ENCODE data around the gene SAP30BP.

SAP30BP gene

DNA sequence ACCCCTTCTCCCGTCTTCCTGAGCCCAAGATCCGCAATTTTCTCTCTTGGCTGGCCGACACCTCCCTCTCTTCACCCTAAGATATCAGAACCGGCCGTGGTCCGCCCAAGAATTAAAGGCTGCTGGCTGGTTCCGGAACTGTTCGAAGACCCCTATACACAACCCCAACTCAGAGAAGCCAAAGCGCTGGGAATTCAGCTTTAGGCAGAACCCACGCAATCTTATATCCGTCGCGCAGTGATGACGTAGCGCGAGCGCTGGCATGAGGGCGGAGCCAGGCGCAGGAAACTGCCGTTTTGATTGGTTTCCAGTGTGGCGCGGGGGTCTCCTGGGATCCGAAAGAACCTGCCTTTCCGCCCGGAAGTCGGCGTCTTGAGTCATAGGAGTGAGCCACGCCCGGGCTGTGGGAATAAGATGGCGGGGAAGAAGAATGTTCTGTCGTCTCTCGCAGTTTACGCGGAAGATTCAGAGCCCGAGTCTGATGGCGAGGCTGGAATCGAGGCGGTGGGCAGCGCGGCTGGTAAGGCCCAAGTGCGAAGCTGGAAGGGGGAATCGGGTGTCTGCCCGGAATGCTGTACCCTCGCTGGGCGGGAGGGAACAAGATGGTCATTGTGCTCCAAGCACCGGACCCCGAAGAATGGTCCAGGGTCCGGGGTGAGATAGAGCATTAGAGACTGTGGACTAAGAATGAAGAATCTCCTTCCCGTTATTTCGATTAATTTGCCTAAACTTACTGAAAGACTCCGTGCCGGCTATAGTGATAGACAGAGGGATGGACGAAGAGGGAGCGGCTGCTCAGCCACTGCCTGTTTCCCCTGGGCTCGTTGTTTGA, at the start of gene SAP30BP, which contains the start of gene RECQL5:
SAP30BP (plus strand) TSS at position 380 of the 832 bp plus-strand sequence; CDS start at position 415, 35 bp downstream.
RECQL5 (minus strand) TSS at position 196 of the 832 bp plus-strand sequence. CDS start 597 bp downstream, outside the sequence.
- Histone ChIP-seq H2AFZ (ENCODE audit: low read depth, low read length) (peak within 1 kb of the TSS; percentile 39), H3K4me1 (ENCODE audit: insufficient read depth, low read length) (peaks cover 21% of the 10 kb centered on the region), H3K27me3 (ENCODE audit: insufficient read depth, low read length) (no peaks in the 10 kb centered on the region), H3K9me3 (ENCODE audit: low read length) (no peaks in the 10 kb centered on the region), H3K4me3 (ENCODE audit: low read length) (peak within 1 kb of the TSS; percentile 94), H3K36me3 (ENCODE audit: insufficient read depth, low read length) (peaks cover 42% of the 10 kb centered on the region)

DNA sequence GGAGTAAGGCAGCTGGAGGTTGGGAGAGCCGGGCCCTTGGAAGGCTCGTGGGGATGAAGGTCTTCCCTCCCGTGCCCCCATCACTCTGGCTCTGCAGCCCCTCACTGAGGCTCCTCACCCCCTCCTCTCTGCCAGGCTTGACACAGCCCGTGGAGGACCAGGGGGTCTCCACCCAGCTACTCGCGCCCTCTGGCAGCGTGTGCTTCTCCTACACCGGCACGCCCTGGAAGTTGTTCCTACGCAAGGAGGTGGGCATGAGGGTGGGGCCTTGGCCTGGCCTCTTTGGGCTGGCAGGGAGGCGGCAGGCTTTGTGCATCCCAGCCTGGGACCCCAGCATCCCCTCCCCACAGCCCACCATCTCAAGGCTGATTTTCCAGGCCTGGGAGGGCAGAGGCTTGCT, 49.5 kb upstream of the SAP30BP start:
- no peaks in the 10 kb centered on the region for H3K36me3 ChIP-seq (ENCODE audit: insufficient read depth, low read length)
- H3K9me3 ChIP-seq (ENCODE audit: low read length): no peaks in the 10 kb centered on the region
- no peak overlapping the region for H3K4me3 ChIP-seq (ENCODE audit: low read length)
- no peak overlapping the region for H2AFZ ChIP-seq (ENCODE audit: low read depth, low read length)
- peaks cover 9% of the 10 kb centered on the region for H3K27me3 ChIP-seq (ENCODE audit: insufficient read depth, low read length)
- peaks cover 5% of the 10 kb centered on the region for H3K4me1 ChIP-seq (ENCODE audit: insufficient read depth, low read length)

DNA sequence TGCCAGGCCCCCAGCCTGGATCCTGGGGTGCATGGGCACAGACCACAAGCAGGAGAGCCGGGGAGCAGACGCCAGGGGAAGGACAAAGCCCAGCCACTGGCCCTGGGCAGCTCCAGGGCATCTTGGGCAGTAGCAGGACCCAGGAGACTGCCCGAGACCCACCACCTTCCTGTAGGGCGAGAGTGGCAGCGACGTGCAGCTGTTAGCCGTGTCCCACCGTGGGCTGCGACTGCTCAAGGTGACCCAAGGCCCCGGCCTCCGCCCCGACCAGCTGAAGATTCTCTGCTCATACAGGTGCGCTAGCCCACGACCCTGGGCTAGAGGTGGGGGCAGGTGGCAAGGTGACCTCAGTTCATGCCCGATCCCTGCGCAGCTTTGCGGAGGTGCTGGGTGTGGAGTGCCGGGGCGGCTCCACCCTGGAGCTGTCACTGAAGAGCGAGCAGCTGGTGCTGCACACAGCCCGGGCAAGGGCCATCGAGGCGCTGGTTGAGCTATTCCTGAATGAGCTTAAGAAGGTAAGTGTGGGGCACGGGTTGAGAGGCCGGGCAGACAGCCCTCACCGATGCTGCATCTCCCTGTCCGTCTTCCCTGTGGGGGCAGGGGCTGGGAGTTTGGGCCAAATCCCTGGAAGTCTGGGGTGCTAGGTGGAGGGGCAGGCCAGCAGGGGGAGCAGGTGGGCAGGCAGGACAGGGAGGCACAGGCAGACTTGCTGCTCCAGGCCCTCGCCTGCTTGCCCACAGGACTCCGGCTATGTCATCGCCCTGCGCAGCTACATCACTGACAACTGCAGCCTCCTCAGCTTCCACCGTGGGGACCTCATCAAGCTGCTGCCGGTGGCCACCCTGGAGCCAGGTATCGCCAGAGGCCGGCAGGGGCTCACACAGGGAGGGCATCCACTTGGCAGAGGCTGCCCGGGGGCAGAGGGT, 47.4 kb upstream of the SAP30BP start:
- H3K4me3 ChIP-seq (ENCODE audit: low read length): no peak overlapping the region
- no peak overlapping the region for H2AFZ ChIP-seq (ENCODE audit: low read depth, low read length)
- no peaks in the 10 kb centered on the region for H3K36me3 ChIP-seq (ENCODE audit: insufficient read depth, low read length)
- H3K4me1 ChIP-seq (ENCODE audit: insufficient read depth, low read length): peaks cover 5% of the 10 kb centered on the region
- peaks cover 4% of the 10 kb centered on the region for H3K27me3 ChIP-seq (ENCODE audit: insufficient read depth, low read length)
- no peaks in the 10 kb centered on the region for H3K9me3 ChIP-seq (ENCODE audit: low read length)

DNA sequence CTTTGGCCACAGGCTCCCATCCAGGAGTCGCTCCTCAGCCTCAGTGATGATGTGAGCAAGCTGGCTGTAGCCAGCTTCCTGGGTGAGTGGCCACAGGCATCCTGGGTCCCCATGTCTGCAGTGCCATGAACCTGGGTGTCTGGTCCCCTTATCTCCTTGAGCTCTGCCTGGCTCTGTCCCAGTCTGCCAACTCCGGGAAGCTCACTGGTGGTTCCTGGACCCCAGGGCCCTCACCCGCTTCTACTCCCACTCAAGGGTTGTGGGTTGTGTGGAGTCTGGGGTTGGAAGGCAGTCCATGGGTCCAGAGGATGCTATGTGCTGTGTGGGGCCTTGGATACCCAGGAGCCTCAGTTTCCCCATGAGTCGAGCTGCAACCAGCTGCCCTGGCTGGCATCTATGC, 45.6 kb upstream of the SAP30BP start:
- no peaks in the 10 kb centered on the region for H3K9me3 ChIP-seq (ENCODE audit: low read length)
- no peak overlapping the region for H2AFZ ChIP-seq (ENCODE audit: low read depth, low read length)
- H3K4me1 ChIP-seq (ENCODE audit: insufficient read depth, low read length): peaks cover 5% of the 10 kb centered on the region
- peaks cover 4% of the 10 kb centered on the region for H3K27me3 ChIP-seq (ENCODE audit: insufficient read depth, low read length)
- H3K4me3 ChIP-seq (ENCODE audit: low read length): no peak overlapping the region
- no peaks in the 10 kb centered on the region for H3K36me3 ChIP-seq (ENCODE audit: insufficient read depth, low read length)

DNA sequence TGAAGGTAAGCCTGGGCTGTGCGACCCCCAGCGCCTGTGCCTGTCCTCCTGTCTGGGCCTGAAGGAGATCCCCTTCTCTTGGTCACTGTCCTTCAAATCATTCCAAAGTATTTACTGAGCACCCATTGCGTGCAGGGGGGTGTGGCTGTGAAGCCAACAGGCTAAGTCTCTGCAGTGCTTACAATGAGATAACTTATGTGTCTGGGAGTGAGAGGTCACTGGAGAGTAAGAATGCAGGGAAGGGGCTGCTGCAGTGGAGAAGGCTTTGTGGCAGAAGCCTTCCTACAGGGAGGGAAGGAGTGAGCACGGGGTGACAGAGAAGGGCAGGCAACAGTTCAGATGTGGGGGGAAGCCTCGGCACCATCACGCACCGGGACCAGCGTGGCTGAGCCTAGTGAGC, 45.1 kb upstream of the SAP30BP start:
- Histone ChIP-seq H3K4me1 (ENCODE audit: insufficient read depth, low read length) (peaks cover 5% of the 10 kb centered on the region), H2AFZ (ENCODE audit: low read depth, low read length) (no peak overlapping the region), H3K9me3 (ENCODE audit: low read length) (no peaks in the 10 kb centered on the region), H3K36me3 (ENCODE audit: insufficient read depth, low read length) (no peaks in the 10 kb centered on the region), H3K27me3 (ENCODE audit: insufficient read depth, low read length) (peaks cover 4% of the 10 kb centered on the region), H3K4me3 (ENCODE audit: low read length) (no peak overlapping the region)

DNA sequence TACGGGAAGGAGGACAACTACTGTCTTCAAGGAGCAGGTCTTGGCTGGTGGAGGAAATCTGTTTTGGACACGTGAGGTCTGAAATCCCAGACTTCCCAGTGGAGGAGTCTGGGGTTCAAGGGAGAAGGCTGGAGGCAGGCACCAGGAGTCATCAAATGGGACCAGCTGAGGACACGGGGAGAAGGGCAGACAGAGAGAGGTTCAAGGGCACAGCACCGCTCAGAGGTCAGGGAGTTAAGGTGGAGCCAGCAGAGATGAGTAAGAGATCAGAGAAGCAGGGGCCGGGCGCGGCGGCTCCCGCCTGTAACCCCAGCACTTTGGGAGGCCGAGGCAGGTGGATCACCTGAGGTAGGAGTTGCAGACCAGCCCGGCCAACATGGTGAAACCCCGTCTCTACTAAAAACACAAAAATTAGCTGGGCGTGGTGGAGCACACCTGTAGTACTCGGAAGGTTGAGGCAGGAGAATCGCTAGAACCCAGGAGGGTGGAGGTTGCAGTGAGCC, 44.3 kb upstream of the SAP30BP start:
- Histone ChIP-seq H3K4me3 (ENCODE audit: low read length) (no peak overlapping the region), H2AFZ (ENCODE audit: low read depth, low read length) (no peak overlapping the region), H3K9me3 (ENCODE audit: low read length) (no peaks in the 10 kb centered on the region), H3K36me3 (ENCODE audit: insufficient read depth, low read length) (no peaks in the 10 kb centered on the region), H3K4me1 (ENCODE audit: insufficient read depth, low read length) (peaks cover 5% of the 10 kb centered on the region), H3K27me3 (ENCODE audit: insufficient read depth, low read length) (peaks cover 3% of the 10 kb centered on the region)

DNA sequence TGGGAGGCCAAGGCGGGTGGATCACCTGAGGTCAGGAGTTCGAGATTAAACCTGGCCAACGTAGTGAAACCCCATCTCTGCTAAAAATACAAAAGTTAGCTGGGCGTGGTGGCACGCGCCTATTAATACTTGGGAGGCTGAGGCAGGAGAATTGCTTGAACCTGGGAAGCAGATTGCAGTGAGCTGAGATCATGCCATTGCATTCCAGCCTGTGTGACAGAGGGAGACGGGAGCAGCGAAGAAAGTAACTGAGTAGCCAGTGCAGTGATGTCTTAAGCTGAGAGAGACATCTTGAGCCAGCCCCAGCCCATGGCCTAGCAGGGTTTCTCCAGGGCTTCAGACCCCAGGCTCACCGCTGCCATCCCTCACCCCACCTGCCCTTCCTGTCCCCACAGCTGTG, 43.8 kb upstream of the SAP30BP start:
- Histone ChIP-seq H3K9me3 (ENCODE audit: low read length) (no peaks in the 10 kb centered on the region), H3K4me1 (ENCODE audit: insufficient read depth, low read length) (peaks cover 5% of the 10 kb centered on the region), H3K27me3 (ENCODE audit: insufficient read depth, low read length) (no peaks in the 10 kb centered on the region), H3K4me3 (ENCODE audit: low read length) (no peak overlapping the region), H3K36me3 (ENCODE audit: insufficient read depth, low read length) (no peaks in the 10 kb centered on the region), H2AFZ (ENCODE audit: low read depth, low read length) (no peak overlapping the region)

DNA sequence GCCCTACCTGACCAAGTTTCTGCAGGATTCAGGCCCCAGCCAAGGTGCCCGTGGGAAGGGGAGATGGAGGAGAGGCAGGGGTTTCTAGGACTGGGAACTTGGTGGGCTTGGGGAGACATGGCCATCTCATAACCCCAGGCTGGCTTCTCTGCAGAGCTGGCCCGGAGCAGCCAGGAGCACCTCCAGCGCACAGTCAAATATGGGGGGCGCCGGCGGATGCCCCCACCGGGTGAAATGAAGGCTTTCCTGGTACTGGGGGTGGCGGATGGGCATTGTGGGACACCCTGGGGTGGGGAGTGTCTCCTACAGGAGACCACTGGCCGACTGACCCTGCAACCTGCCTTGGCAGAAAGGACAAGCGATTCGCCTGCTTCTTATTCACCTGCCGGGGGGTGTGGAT, 43.1 kb upstream of the SAP30BP start:
- H2AFZ ChIP-seq (ENCODE audit: low read depth, low read length): no peak overlapping the region
- peaks cover 5% of the 10 kb centered on the region for H3K4me1 ChIP-seq (ENCODE audit: insufficient read depth, low read length)
- H3K4me3 ChIP-seq (ENCODE audit: low read length): no peak overlapping the region
- no peaks in the 10 kb centered on the region for H3K27me3 ChIP-seq (ENCODE audit: insufficient read depth, low read length)
- no peaks in the 10 kb centered on the region for H3K36me3 ChIP-seq (ENCODE audit: insufficient read depth, low read length)
- H3K9me3 ChIP-seq (ENCODE audit: low read length): no peaks in the 10 kb centered on the region

DNA sequence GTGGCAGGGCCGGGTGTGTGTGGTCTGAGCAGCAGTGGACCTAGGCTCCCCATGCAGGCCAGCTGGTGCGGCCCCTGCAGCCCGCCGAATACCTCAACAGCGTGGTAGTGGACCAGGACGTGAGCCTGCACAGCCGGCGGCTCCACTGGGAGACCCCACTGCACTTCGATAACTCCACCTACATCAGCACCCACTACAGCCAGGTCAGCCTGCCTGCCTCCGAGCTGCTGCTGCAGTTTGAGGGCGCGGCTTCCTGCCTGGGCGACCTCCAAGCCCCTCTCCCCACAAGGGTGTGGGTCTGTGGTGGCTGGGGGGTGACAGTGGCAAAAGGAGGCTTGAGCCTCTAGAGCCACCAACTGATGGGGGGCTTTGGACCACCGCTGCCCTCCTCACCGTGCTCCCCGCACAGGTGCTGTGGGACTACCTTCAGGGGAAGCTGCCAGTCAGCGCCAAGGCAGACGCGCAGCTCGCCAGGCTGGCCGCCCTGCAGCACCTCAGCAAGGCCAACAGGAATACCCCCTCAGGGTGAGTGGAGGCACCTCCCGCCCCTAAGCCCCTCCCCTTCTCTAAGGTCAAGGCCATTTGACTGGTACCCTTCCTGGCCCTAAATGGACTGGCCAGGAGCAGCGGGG, 42.3 kb upstream of the SAP30BP start:
- no peak overlapping the region for H3K4me3 ChIP-seq (ENCODE audit: low read length)
- H3K27me3 ChIP-seq (ENCODE audit: insufficient read depth, low read length): no peaks in the 10 kb centered on the region
- peaks cover 5% of the 10 kb centered on the region for H3K4me1 ChIP-seq (ENCODE audit: insufficient read depth, low read length)
- no peaks in the 10 kb centered on the region for H3K9me3 ChIP-seq (ENCODE audit: low read length)
- no peak overlapping the region for H2AFZ ChIP-seq (ENCODE audit: low read depth, low read length)
- no peaks in the 10 kb centered on the region for H3K36me3 ChIP-seq (ENCODE audit: insufficient read depth, low read length)

DNA sequence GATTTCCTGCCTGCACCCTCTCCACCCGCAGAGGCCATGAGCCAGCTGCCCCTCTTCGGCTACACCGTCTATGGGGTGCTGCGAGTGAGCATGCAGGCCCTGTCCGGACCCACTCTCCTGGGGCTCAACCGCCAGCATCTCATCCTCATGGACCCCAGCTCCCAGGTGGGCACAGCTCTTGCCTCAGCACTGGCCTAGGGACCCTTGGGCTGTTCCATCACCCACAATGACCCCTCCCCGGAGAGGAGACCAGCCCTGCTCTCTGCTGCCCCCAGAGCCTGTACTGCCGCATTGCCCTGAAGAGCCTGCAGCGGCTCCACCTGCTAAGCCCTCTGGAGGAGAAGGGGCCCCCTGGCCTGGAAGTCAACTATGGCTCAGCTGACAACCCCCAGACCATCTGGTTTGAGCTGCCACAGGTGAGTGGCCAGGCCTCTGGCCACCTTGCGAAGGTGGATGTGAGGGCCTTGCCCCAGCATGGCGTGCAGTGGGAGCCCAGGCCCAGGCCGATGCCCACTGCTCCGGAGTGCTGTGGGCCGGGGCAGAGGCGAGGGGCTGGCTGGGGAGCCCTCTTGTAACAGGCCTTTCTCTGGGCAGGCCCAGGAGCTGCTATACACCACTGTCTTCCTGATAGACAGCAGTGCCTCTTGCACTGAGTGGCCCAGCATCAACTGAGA, 41.2 kb upstream of the SAP30BP start:
- H3K4me1 ChIP-seq (ENCODE audit: insufficient read depth, low read length): peaks cover 5% of the 10 kb centered on the region
- no peak overlapping the region for H2AFZ ChIP-seq (ENCODE audit: low read depth, low read length)
- no peaks in the 10 kb centered on the region for H3K9me3 ChIP-seq (ENCODE audit: low read length)
- peaks cover 5% of the 10 kb centered on the region for H3K36me3 ChIP-seq (ENCODE audit: insufficient read depth, low read length)
- no peak overlapping the region for H3K4me3 ChIP-seq (ENCODE audit: low read length)
- no peaks in the 10 kb centered on the region for H3K27me3 ChIP-seq (ENCODE audit: insufficient read depth, low read length)

DNA sequence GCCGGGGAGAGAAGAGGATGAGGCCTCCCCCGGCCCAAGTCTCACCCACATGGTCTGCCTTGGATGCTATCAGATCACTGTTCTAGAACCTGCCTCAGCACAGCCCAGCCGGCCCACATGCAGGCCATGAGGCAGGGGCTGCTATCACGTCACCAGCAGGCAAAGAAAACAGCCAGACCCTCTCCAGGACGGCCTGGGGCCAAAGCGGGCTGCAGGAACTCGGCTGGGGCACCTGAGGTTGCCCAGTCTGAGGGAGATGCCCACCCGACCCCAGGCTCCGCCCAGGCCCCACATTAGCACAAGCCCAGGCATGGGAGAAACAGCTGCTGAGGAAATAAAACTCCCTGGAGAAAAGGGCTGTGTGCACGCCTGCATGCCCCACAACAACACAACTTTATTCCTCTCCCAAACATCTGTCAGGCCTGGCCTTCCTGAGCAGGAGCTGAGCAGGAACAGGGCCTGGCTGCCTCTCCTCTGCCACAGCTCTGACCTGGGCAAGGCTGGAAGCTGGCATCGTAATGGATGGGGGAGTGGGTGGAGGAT, 40.6 kb upstream of the SAP30BP start:
- Histone ChIP-seq H3K4me3 (ENCODE audit: low read length) (no peak overlapping the region), H3K36me3 (ENCODE audit: insufficient read depth, low read length) (peaks cover 5% of the 10 kb centered on the region), H3K9me3 (ENCODE audit: low read length) (no peaks in the 10 kb centered on the region)

DNA sequence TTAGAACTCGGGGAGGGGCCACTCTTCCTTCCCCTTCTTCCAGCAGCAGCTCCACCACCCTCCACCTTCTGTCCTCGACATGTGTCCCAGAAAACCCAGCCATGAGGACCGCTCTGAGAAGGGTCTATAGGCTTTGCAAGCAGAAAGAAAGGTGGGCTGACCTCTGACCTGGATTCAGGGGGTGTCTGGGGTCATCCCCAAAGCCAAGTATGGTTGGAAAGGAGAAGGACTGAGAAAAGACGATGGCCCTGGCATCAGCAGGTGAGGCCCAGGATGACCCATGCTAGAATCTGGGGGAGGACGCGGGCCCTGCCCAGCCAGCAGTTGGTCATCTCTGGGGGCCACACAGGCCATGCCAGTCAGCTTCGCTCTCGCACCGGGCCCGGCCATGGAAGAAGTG, 40.0 kb upstream of the SAP30BP start:
- H3K27me3 ChIP-seq (ENCODE audit: insufficient read depth, low read length): no peaks in the 10 kb centered on the region
- H3K9me3 ChIP-seq (ENCODE audit: low read length): no peaks in the 10 kb centered on the region
- no peak overlapping the region for H2AFZ ChIP-seq (ENCODE audit: low read depth, low read length)
- H3K36me3 ChIP-seq (ENCODE audit: insufficient read depth, low read length): peaks cover 5% of the 10 kb centered on the region
- peaks cover 5% of the 10 kb centered on the region for H3K4me1 ChIP-seq (ENCODE audit: insufficient read depth, low read length)
- no peak overlapping the region for H3K4me3 ChIP-seq (ENCODE audit: low read length)

More for the DNA sequence above, 40.6 kb upstream of the SAP30BP start:
- no peak overlapping the region for H2AFZ ChIP-seq (ENCODE audit: low read depth, low read length)
- peaks cover 5% of the 10 kb centered on the region for H3K4me1 ChIP-seq (ENCODE audit: insufficient read depth, low read length)
- no peaks in the 10 kb centered on the region for H3K27me3 ChIP-seq (ENCODE audit: insufficient read depth, low read length)

Measured in neuron (in vitro differentiated cells).